PC-3 (cell line): ENCODE results near the gene P3H2. TPM values are rescaled to one million over a fixed set of nuclear protein-coding genes. Genes with fewer than 3 reads are reported as not detected.

Source experiments
- ATAC-seq: fragments of 200-7000 bp; cut with Tn5 transposase; 2 replicates; pipeline ENCODE4 v1.9.1; 2020; ENCODE audit warnings: mild to moderate bottlenecking, moderate library complexity
- BruUV-seq: library from RNA; stranded (reverse); fragments of 400-500 nt; replicated peaks from 2 replicates; lab custom pipeline; 2021; lab: Mats Ljungman, UMichigan
- CTCF ChIA-PET: fragments of 300-600 bp; sonication (Branson Sonifier 250); formaldehyde crosslinking; loops from one replicate; lab custom pipeline; 2022; ENCODE audit warnings: antibody characterized with exemption; lab: Charles Lee
- POLR2A ChIA-PET: fragments of 300-600 bp; sonication (Branson Sonifier 250); formaldehyde crosslinking; loops from one replicate; lab custom pipeline; 2022; ENCODE audit warnings: antibody characterized with exemption; ENCODE audit not compliant: unreplicated experiment; lab: Charles Lee
- DNase-seq: peaks from one replicate; pipeline ENCODE4 v3.0.0-alpha.2; 2015
- H2AFZ ChIP-seq: fragments of 300-600 bp; sonication (generic); 2 replicates; pipeline ENCODE4 v1.6.0; 2016; ENCODE audit warnings: antibody characterized with exemption, low read length
- H3F3A ChIP-seq: fragments of 300-600 bp; sonication (generic); one replicate; pipeline ENCODE4 v1.6.0; 2017; ENCODE audit warnings: antibody characterized with exemption, low read length, control low read depth, mild to moderate bottlenecking; ENCODE audit not compliant: unreplicated experiment
- H3K27ac ChIP-seq: fragments of 300-600 bp; sonication (generic); 2 replicates; pipeline ENCODE4 v1.5.1; 2016; ENCODE audit warnings: mild to moderate bottlenecking, low read length
- H3K27me3 ChIP-seq: fragments of 300-600 bp; sonication (generic); 2 replicates; pipeline ENCODE4 v1.6.1; 2016; ENCODE audit warnings: low read length, mixed read lengths
- H3K36me3 ChIP-seq: fragments of 300-600 bp; sonication (generic); 2 replicates; pipeline ENCODE4 v1.6.1; 2016; ENCODE audit warnings: low read depth, mixed run types, low read length, mixed read lengths
- H3K4me1 ChIP-seq: fragments of 300-600 bp; sonication (generic); 2 replicates; pipeline ENCODE4 v1.5.1; 2016; ENCODE audit warnings: low read length; ENCODE audit not compliant: insufficient read depth
- H3K4me2 ChIP-seq: fragments of 300-600 bp; sonication (generic); 2 replicates; pipeline ENCODE4 v1.6.0; 2016; ENCODE audit warnings: low read length
- H3K4me3 ChIP-seq: fragments of 300-600 bp; sonication (generic); 2 replicates; pipeline ENCODE4 v1.5.1; 2016; ENCODE audit warnings: mild to moderate bottlenecking, low read length, mixed read lengths
- H3K79me2 ChIP-seq: fragments of 300-600 bp; sonication (generic); 2 replicates; pipeline ENCODE4 v1.6.1; 2017; ENCODE audit warnings: low read length, mixed read lengths
- H3K9ac ChIP-seq: fragments of 300-600 bp; sonication (generic); 2 replicates; pipeline ENCODE4 v1.6.0; 2016; ENCODE audit warnings: mild to moderate bottlenecking, low read length
- H3K9me2 ChIP-seq: fragments of 300-600 bp; sonication (generic); replicated peaks from 2 replicates; pipeline ENCODE4 v1.6.1; 2016; ENCODE audit warnings: mixed run types, low read length, mixed read lengths
- H3K9me3 ChIP-seq: fragments of 300-600 bp; sonication (generic); 2 replicates; pipeline ENCODE4 v1.6.1; 2016; ENCODE audit warnings: low read length, mixed read lengths
- H4K20me1 ChIP-seq: fragments of 300-600 bp; sonication (generic); 2 replicates; pipeline ENCODE4 v1.6.1; 2016; ENCODE audit warnings: low read length, mixed read lengths
- CTCF ChIP-seq: fragments of 300-600 bp; sonication (generic); conservative IDR thresholded peaks from 2 replicates; pipeline ENCODE4 v1.5.1; 2017; ENCODE audit warnings: antibody characterized with exemption, low read depth, mild to moderate bottlenecking, low read length
- EZH2 ChIP-seq: fragments of 300-600 bp; sonication (generic); IDR thresholded peaks from one replicate; pipeline ENCODE4 v1.6.1; 2017; ENCODE audit warnings: antibody characterized with exemption, mild to moderate bottlenecking, low read length; ENCODE audit not compliant: unreplicated experiment
- EZH2phosphoT487 ChIP-seq: fragments of 300-600 bp; sonication (generic); IDR thresholded peaks from 2 replicates; pipeline ENCODE4 v1.6.1; 2018; ENCODE audit warnings: mild to moderate bottlenecking, antibody characterized with exemption, low read length, borderline replicate concordance
- intact Hi-C: fragments of 100-400 bp; cut with micrococcal nuclease; formaldehyde crosslinking; loops from 2 replicates; pipeline ENCODE4 v1.9.0; 2023
- total RNA-seq: library from RNA; depleted of rRNA; stranded (reverse); fragments of >200 nt; gene quantifications from 2 replicates; pipeline ENCODE4 v1.2.3, GENCODE V29; 2014

Gene P3H2
- total RNA-seq, 1 experiment from 2014 or later, result 4.5 TPM

DNA sequence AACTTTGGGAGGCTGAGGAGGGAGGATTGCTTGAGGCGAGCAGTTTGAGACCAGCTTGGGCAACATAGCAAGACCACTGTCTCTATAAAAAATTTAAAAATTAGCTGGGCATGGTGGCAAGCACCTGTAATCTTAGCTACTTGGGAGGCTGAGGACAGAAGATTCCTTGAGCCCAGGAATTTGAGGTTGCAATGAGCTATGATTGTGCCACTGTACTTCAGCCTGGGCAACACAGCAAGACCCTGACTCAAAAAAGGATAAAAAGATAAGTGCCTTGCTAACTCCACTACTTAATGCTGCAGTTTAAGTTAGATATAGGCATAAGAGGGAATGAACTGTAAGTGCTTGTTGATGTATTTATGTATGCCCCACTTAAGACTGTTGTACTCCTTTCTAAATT, 102.2 kb downstream of the P3H2 start:
- intact Hi-C loops, result loop anchor here (5.0 to 10.0 kb wide), 3 partner anchors 304 to 406 kb away; partner anchors contain the start of gene CLDN1

GRCh38 chr3:190017521-190018288, 103.0 kb downstream of the P3H2 start:
- no TSS peak for BruUV-seq
- H3K9me2 ChIP-seq, result no peaks in the 10 kb centered on the region
- no peak overlapping the region for H3K9ac ChIP-seq
- H4K20me1 ChIP-seq, result no peaks in the 10 kb centered on the region
- DNase-seq (peak; percentile 90), ATAC-seq (peak; percentile 74)
- TF ChIP-seq EZH2phosphoT487 (no peak), EZH2 (no peak), CTCF (peak; percentile 86)
- peak overlapping the region; percentile 33; the same call in 1 of the 2 replicates for H3K4me3 ChIP-seq
- ChIA-PET POLR2A (no interaction called here), CTCF (no interaction called here)
- H3K27me3 ChIP-seq, result no peaks in the 10 kb centered on the region
- H3K4me2 ChIP-seq, result peak overlapping the region; percentile 72
- H3K4me1 ChIP-seq, result peaks cover 28% of the 10 kb centered on the region
- no peak overlapping the region for H3K27ac ChIP-seq
- peak overlapping the region; percentile 49 for H2AFZ ChIP-seq
- intact Hi-C loops, result loop anchor here (1.0 to 10.0 kb wide), 8 partner anchors 50 to 407 kb away; partner anchors contain the start of genes CLDN1 and P3H2
- no peaks in the 10 kb centered on the region for H3K9me3 ChIP-seq
- no peaks in the 10 kb centered on the region for H3K36me3 ChIP-seq
- no peaks in the 10 kb centered on the region for H3K79me2 ChIP-seq
- H3F3A ChIP-seq, result peaks cover 6% of the 10 kb centered on the region

More for the DNA sequence above, 102.2 kb downstream of the P3H2 start:
- POLR2A ChIA-PET, result no interaction called here
- TF ChIP-seq CTCF (no peak), EZH2 (no peak), EZH2phosphoT487 (no peak)
- Histone ChIP-seq H3K27me3 (no peaks in the 10 kb centered on the region), H3K36me3 (no peaks in the 10 kb centered on the region), H3K4me1 (peaks cover 20% of the 10 kb centered on the region), H3K4me3 (no peak overlapping the region), H3F3A (no peaks in the 10 kb centered on the region), H3K4me2 (no peak overlapping the region), H2AFZ (no peak overlapping the region), H3K9me2 (no peaks in the 10 kb centered on the region), H3K79me2 (no peaks in the 10 kb centered on the region), H4K20me1 (no peaks in the 10 kb centered on the region), H3K9ac (no peak overlapping the region), H3K27ac (no peak overlapping the region), H3K9me3 (no peaks in the 10 kb centered on the region)
- CTCF ChIA-PET, result no interaction called here
- DNase-seq (no peak), ATAC-seq (no peak)
- no TSS peak for BruUV-seq

GRCh38 chr3:190016966-190017365, 103.7 kb downstream of the P3H2 start:
- Histone ChIP-seq H3K36me3 (no peaks in the 10 kb centered on the region), H3K9ac (no peak overlapping the region), H3K27ac (no peak overlapping the region), H4K20me1 (no peaks in the 10 kb centered on the region), H3K4me3 (no peak overlapping the region), H2AFZ (no peak overlapping the region), H3K9me2 (no peaks in the 10 kb centered on the region), H3K9me3 (no peaks in the 10 kb centered on the region), H3K27me3 (no peaks in the 10 kb centered on the region), H3K4me1 (peaks cover 35% of the 10 kb centered on the region), H3K79me2 (no peaks in the 10 kb centered on the region), H3K4me2 (peak overlapping the region; percentile 72; the same call in 1 of the 2 replicates), H3F3A (peaks cover 12% of the 10 kb centered on the region)
- ATAC-seq (no peak), DNase-seq (no peak)
- TF ChIP-seq CTCF, result no peak
- CTCF ChIA-PET, result interaction anchor here (0.6 kb wide), 1 partner anchor 60 kb away, joined by 3 read pairs; no protein-coding TSS in a partner anchor
- intact Hi-C loops, result loop anchor here (1.0 to 10.0 kb wide), 8 partner anchors 50 to 408 kb away; partner anchors contain the start of genes CLDN1 and P3H2
- no TSS peak for BruUV-seq
- POLR2A ChIA-PET, result no interaction called here
